GM12873 (cell line): Measurements from ENCODE around the gene SERINC5.
A peak's percentile ranks its signal among the peaks of the same experiment; 100 is the strongest.

Source experiments
- TF ChIP-seq, protein P1 (sequence below): IDR thresholded peaks from 2 replicates; pipeline ENCODE4 v1.5.1; 2012; ENCODE audit warnings: low read depth, mild to moderate bottlenecking, moderate library complexity, low read length, control low read depth; ENCODE audit not compliant: insufficient read depth; ENCODE audit errors: missing control alignments

SERINC5 gene

DNA sequence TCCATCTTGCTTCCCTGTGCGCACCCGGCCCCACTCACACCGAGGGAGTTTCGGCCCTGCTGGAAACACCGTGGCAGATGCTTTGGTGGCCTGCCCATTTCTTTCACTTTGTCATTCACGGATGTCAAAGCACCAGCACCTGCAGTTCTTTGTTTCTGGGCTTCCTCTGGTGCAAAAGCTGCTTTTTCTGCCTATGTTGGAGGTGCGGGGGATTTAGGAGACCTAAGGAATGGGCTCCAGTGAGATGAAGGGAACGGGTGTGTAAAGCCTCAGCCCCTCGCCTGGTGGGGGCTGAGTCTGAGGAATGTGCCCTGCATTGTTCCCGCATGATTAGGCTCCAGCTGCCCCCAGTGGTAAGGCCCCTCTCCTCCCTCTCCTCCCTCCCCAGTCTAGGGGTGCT is 158.4 kb downstream of the SERINC5 start:
- TF ChIP-seq, protein P1, sequence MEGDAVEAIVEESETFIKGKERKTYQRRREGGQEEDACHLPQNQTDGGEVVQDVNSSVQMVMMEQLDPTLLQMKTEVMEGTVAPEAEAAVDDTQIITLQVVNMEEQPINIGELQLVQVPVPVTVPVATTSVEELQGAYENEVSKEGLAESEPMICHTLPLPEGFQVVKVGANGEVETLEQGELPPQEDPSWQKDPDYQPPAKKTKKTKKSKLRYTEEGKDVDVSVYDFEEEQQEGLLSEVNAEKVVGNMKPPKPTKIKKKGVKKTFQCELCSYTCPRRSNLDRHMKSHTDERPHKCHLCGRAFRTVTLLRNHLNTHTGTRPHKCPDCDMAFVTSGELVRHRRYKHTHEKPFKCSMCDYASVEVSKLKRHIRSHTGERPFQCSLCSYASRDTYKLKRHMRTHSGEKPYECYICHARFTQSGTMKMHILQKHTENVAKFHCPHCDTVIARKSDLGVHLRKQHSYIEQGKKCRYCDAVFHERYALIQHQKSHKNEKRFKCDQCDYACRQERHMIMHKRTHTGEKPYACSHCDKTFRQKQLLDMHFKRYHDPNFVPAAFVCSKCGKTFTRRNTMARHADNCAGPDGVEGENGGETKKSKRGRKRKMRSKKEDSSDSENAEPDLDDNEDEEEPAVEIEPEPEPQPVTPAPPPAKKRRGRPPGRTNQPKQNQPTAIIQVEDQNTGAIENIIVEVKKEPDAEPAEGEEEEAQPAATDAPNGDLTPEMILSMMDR: no peak

DNA sequence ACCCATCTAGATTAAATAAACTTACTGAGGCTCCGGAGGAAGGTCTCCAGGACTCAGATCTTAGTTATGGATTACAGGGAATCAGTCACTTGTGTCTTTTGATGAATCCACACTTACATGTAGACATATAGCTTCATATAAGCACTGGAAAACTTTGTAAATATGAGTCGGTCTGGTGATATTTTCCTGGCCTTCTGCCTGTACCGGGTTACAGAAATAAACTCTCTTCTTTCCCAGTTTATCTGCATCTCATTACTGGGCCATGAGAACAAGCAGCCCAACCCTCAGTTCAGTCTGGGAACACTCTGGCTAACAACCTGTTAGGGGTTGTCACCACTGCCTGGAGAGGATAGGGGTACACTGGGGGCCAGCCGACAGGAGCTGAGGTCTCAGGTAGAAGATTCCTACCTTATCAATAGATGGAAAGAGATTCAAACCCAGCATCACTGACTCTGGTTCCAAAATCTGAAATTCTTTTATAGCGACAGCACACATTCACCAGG is 161.6 kb downstream of the SERINC5 start:
- TF ChIP-seq, protein P1: no peak

DNA sequence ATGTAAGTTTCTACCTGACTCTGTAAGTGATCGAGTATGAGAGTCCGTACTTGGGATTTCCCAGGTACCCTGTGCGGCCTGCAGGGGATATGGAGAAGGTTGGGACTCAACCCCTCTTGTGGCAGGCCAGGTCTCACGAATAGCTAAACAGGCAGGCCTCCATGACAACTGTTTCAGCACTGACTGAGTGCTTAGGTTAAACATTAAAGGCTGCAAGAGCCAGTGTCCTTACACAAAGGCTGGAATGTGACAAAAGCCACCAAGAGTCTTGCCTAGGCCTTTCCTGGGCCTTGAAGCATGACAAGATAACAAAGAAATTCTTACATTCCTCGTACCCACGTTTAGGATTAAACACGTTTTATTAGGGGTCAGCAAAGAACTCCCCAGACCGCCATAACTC is 162.1 kb downstream of the SERINC5 start:
- TF ChIP-seq, protein P1: no peak

DNA sequence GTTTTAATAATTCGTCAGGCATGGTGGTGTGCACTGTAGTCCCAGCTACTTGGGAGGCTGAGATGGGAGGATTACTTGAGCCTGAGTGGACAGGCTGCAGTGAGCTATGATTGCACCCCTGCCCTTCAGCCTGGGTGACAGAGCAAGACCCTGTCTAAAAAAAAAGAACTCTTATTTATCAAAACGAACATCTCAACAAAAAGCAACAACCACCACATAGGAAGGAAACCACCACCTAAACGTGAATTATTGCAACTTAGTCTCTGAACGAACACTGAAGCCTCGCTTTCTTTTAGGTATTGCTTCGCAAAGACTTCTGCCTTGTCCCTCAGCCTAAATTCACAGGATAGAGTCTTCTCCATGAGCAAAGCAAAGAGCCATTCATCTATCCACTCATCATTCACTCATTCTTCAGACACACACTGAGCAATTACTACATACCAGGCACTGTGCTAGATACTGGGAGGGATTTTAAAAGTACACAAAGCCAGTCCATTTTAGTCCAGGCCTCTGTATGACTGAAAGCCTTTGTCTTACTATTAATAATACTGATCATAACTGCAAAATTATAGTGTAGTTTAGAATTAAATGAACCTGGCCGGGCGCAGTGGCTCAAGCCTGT is 163.3 kb downstream of the SERINC5 start:
- TF ChIP-seq, protein P1: no peak

DNA sequence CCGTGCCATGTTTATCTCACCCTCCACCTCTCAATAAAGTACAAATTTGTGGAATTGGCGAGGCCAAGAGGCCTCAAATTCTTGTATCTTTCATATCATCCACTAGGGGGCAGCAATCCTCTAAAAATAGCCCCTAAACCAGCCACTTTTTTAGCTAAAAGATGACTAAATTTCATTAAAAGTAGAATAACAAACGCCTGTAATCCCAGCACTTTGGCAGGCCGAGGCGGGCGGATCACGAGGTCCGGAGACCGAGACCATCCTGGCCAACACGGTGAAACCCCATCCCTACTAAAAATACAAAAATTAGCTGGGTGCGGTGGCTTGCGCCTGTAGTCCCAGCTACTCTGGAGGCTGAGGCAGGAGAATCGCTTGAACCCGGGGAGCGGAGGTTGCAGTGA is 164.1 kb downstream of the SERINC5 start:
- TF ChIP-seq, protein P1: peak; percentile 51

DNA sequence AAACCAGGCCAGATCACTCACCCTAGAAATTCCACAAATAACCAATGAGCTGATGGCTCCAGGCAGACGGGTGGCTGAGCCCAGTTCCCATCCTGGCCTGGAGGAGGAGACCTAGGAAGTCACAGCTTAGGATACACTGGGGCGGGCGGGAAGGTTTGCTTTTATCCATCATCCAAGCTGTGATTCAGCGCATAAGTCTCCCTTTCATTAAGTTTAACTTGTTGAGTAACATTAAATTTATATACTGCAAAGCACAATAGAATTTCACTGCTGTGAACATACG is 165.0 kb downstream of the SERINC5 start:
- TF ChIP-seq, protein P1: no peak

DNA sequence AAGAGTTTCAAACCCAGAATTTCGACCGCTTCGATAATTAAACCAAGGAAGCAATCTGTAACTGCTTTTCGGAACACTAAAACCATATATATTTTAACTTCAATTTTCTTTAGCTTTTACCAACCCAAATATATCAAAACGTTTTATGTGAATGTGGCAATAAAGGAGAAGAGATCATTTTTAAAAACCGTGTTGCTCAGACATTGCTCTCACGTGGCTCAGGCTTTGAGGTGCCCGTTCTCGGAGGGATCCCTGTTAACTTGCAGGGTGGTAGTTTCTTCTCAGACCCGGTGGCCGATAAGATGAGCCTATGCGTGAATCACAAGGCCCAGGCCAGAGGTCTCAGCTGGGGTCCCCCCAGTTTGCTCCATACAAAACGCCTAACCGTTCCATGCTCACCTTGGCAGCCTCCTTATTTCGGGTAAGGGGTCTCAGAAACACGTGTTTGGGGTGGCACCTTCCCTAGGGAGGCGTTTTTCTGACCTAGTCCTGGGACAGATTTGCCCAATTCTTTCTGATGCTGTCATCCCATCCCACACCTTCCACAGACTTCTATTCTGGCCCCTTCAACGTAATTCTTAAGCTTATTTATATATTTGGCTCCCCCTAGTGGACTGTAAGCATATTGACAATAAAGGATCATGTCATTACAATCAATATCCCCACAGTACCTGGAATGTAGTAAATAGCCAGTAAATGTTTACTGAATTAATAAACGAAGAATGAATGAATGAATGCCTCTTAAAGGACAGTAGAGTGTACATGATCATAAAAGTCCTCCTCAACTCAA is 172.6 kb downstream of the SERINC5 start:
- TF ChIP-seq, protein P1: peak; percentile 48
